ENCODE data around the gene SCYL1.

GRCh38 chr11:65572356-65573051 lies 47.6 kb downstream of the SCYL1 start, which contains the start of gene FAM89B:
- peak; percentile 20 for TF ChIP-seq POLR2AphosphoS5 (IDR thresholded peaks at IDR 0.05)
- peak; percentile 68 to 88 for TF ChIP-seq POLR2A (IDR thresholded peaks at IDR 0.05)
- no peak for TF ChIP-seq CTCF (IDR thresholded peaks at IDR 0.05)
- no peak for TF ChIP-seq EP300 (IDR thresholded peaks at IDR 0.05)
